ENCODE data around the gene FAM163B.
"Not testable (repeated sequence)": the region's sequence is repeated elsewhere in the genome, so short reads cannot be mapped to it uniquely, and the experiment has no call there.

FAM163B gene

DNA sequence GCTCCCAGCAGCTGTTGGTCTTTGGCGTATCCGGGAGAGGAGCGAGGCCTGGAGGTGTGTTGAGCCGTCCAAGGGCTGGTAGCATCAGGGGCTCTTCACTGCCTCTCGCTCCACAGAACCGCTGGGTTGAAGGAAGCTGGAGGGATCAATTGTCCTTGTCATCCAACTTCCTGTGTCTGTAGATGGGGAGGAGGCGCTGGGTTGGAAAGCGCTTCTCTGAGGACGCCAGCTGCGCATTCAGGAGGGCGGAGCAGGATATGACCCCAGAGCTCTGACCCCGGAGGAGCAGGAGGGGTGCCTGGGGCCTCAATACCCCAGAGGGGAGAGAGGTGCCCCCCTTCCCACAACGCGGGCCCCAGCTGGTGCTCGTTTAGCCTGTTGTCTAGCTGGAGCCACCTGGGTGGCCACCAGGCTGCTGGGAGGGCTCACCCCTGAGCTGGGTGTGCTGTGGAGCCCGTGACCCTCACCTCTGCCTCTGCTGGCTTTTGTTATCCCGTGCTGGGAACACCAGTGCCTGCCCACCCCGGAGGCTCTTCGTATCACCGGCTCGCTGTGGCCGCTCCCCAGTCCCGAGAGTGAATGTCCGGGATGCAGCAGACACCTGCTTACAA, 25.0 kb upstream of the FAM163B start:
- no peak overlapping the region for H3K4me3 ChIP-seq (ENCODE audit: low read length)

DNA sequence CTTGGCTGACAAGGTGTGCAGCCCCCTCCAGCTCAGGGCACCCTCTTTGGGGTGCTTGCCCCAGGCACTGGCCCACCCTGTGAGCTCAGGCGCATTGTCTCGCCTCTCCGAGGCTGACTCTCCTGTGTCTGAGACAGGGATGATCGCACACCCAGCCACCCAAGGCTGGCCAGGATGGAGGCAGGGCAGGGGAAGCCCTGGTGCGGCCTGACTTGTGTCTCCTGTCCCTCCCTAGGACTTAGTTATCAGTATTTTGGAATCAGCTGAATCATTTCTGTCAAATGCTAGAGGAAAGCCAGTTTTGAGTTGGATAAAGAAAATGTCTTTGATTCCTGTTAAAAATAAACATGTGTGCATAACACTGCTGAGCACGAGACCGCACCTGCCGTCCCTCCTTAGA, 24.5 kb upstream of the FAM163B start:
- no peak overlapping the region for H3K4me3 ChIP-seq (ENCODE audit: low read length)
- TF ChIP-seq ZNF274 (IDR thresholded peaks at IDR 0.05; ENCODE audit: low read depth, low read length) = no peak

More for the DNA sequence above, 25.0 kb upstream of the FAM163B start:
- no peak for TF ChIP-seq ZNF274 (IDR thresholded peaks at IDR 0.05; ENCODE audit: low read depth, low read length)

GRCh38 chr9:133632806-133633680, 23.9 kb upstream of the FAM163B start:
- H3K4me3 ChIP-seq (ENCODE audit: low read length) = no peak overlapping the region
- TF ChIP-seq ZNF274 (IDR thresholded peaks at IDR 0.05; ENCODE audit: low read depth, low read length) = no peak

GRCh38 chr9:133631111-133631510, 21.9 kb upstream of the FAM163B start:
- TF ChIP-seq ZNF274 (IDR thresholded peaks at IDR 0.05; ENCODE audit: low read depth, low read length) = no peak
- H3K4me3 ChIP-seq (ENCODE audit: low read length) = no peak overlapping the region

DNA sequence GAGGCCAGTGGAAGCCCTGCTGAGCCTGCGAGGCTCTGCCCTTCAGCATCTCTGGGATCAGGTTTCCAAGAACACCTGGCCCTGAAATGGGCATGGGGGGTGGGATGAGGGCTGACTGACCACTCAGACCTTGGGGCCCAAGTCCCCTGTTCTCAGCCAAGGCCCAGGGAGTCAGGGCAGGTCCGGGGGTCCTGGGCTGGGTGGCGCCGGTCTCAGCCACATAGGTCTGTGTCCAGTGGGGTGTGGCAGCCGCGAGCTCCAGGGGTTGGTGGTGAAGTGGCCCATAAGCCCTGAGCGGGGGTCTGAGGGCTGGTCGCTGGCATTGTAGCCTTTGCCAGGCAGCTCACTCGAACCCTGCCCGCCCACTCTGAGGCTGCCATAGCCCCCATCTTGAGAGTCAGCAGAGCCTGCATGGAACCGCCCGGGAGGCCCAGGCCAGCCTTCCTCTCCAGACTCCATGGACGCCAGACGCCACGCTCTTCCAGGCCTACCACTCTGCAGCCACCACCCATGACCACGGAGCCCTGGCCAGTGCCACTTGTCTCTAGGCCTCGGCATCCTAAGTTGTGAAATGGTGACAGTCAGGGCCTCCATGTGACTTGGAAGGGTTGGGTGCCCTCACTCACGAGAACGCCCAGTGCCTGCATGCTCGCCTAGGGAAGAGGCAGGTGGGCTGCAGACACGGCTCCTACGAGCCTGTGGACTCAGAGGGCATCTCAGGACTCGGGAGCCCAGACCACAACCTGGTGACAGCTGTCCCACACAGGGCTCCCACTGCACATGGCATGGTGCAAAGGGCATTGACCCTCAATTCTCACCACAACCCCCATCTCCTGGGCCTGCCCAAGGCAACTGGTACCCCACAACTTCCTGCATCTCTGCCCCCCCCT, 20.3 kb upstream of the FAM163B start:
- TF ChIP-seq ZNF274 (IDR thresholded peaks at IDR 0.05; ENCODE audit: low read depth, low read length) = no peak
- H3K4me3 ChIP-seq (ENCODE audit: low read length) = no peak overlapping the region

- H3K4me3 ChIP-seq (ENCODE audit: low read length) = no peak overlapping the region
- TF ChIP-seq ZNF274 (IDR thresholded peaks at IDR 0.05; ENCODE audit: low read depth, low read length) = no peak
Observed at GRCh38 chr9:133628766-133629165, 19.6 kb upstream of the FAM163B start.

DNA sequence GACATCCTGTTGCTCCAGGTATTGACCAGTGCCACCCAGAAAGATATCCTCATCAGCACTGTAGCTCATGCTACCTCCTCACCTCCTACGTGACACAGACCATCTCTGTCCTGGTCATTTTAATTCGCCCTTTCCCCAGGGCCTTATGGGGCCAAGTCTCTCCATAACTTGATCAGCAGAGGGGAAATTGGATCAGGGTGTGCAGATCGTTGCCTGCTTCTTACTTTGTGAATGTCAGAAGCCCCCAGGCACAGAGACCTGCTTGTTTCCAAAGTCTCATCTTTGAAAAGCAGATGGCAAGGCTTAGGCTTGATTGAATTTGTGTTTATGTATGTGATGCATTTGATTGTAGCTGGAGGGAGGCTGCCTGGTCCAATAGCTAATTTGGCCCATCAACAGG, 18.2 kb upstream of the FAM163B start:
- TF ChIP-seq ZNF274 (IDR thresholded peaks at IDR 0.05; ENCODE audit: low read depth, low read length) = no peak

DNA sequence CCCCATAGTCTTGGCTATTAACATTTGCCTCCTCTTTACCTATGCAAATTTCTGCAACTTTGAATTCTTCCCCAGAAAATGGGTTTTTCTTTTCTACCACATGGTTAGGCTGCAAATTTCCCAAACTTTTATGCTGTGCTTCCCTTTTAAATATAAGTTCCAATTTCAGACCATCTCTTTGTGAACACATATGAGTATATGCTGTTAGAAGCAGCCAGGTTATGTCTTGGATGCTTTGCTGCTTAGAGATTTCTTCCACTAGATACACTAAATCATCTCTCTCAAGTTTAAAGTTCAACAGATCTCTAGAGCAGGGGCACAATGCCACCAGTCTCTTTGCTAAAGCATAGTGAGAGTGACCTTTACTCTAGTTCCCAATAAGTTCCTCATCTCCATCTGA, 16.8 kb upstream of the FAM163B start:
- not testable (repeated sequence) for H3K4me3 ChIP-seq (ENCODE audit: low read length)

More for the DNA sequence above, 18.2 kb upstream of the FAM163B start:
- H3K4me3 ChIP-seq (ENCODE audit: low read length) = no peak overlapping the region

DNA sequence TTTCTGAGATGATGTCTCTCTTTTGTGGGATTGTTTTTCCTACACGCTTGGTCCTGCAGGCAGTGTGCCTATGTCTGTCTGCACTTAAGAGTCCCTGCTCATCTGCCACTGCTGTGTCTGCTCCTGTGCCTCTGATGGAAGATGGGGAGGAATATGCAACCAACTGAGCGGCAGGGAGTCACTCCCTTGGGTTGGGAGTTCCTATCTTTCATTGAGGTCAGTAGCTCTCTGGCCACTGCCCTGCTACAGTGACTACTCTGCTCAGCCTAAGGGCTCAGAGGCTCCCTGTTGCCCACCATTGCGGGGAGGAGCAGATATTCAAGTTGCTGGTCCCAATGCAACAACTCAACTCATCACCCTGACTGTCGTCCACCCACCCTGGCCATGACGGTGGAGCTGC, 13.4 kb upstream of the FAM163B start:
- H3K4me3 ChIP-seq (ENCODE audit: low read length) = no peak overlapping the region

DNA sequence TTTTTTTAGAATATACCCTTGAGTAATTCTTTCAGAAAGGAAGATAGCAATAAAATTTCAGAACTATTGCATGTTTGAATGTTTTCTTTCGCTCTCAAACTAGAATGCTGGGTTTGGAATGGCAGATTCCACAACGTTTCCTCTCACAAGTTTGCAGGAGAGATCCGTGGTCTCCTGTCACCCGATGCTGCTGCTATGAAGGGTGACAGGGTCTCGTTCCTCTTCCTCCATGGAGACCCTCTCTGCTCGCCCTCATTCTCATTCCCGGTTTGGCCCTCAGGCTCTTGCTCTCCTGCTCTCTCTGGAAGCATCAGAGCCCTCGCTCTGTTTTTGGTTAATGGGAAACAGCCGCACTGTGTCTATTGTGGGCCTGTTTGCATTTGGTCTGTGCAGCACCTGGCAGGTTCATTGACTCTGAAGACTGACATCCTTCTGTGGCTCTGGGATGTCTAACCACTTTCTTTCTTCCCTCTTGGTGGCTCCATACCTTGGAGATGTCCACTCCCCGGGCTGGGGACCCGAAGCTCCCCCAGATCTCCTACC, 12.6 kb upstream of the FAM163B start:
- no peak for TF ChIP-seq ZNF274 (IDR thresholded peaks at IDR 0.05; ENCODE audit: low read depth, low read length)
- no peak overlapping the region for H3K4me3 ChIP-seq (ENCODE audit: low read length)

More for the DNA sequence above, 13.4 kb upstream of the FAM163B start:
- TF ChIP-seq ZNF274 (IDR thresholded peaks at IDR 0.05; ENCODE audit: low read depth, low read length) = no peak

GRCh38 chr9:133619791-133620190, 10.6 kb upstream of the FAM163B start:
- no peak for TF ChIP-seq ZNF274 (IDR thresholded peaks at IDR 0.05; ENCODE audit: low read depth, low read length)
- H3K4me3 ChIP-seq (ENCODE audit: low read length) = no peak overlapping the region

- no peak overlapping the region for H3K4me3 ChIP-seq (ENCODE audit: low read length)
- no peak for TF ChIP-seq ZNF274 (IDR thresholded peaks at IDR 0.05; ENCODE audit: low read depth, low read length)
Observed at GRCh38 chr9:133618726-133619125, 9.5 kb upstream of the FAM163B start.

GRCh38 chr9:133616643-133617405, 7.6 kb upstream of the FAM163B start:
- no peak for TF ChIP-seq ZNF274 (IDR thresholded peaks at IDR 0.05; ENCODE audit: low read depth, low read length)
- no peak overlapping the region for H3K4me3 ChIP-seq (ENCODE audit: low read length)
